ENCODE data around the gene EYA2.

EYA2 gene

GRCh38 chr20:47007826-47008655 lies 113.4 kb downstream of the EYA2 start:
- TF ChIP-seq RARB (CRISPR knock-in tag; IDR thresholded peaks at IDR 0.05): no peak
- no peak for TF ChIP-seq PATZ1 (CRISPR knock-in tag; IDR thresholded peaks at IDR 0.05; ENCODE audit: borderline replicate concordance)
- no peak for TF ChIP-seq ISL1 (CRISPR knock-in tag; IDR thresholded peaks at IDR 0.05)
- no peak for TF ChIP-seq SNAI2 (CRISPR knock-in tag; IDR thresholded peaks at IDR 0.05)
- no peak for TF ChIP-seq GLIS3 (CRISPR knock-in tag; IDR thresholded peaks at IDR 0.05)
- no peak for TF ChIP-seq ZFP30 (CRISPR knock-in tag; IDR thresholded peaks at IDR 0.05)
- no peak for TF ChIP-seq TOX (CRISPR knock-in tag; IDR thresholded peaks at IDR 0.05; ENCODE audit: borderline replicate concordance)
- TF ChIP-seq ZC3H10 (CRISPR knock-in tag; IDR thresholded peaks at IDR 0.05): no peak
- TF ChIP-seq PPARA (CRISPR knock-in tag; IDR thresholded peaks at IDR 0.05; ENCODE audit: borderline replicate concordance): no peak
- no peak for TF ChIP-seq ZFP3 (CRISPR knock-in tag; IDR thresholded peaks at IDR 0.05)
- no peak for TF ChIP-seq POU6F1 (CRISPR knock-in tag; IDR thresholded peaks at IDR 0.05; ENCODE audit: borderline replicate concordance, low read depth)
- no peak for TF ChIP-seq ARNTL (CRISPR knock-in tag; IDR thresholded peaks at IDR 0.05; ENCODE audit: borderline replicate concordance, low read depth)
- TF ChIP-seq CREB5 (CRISPR knock-in tag; IDR thresholded peaks at IDR 0.05; ENCODE audit: low read depth): no peak
- no peak for TF ChIP-seq OSR1 (CRISPR knock-in tag; IDR thresholded peaks at IDR 0.05)
- no peak for TF ChIP-seq BACH2 (CRISPR knock-in tag; IDR thresholded peaks at IDR 0.05; ENCODE audit: borderline replicate concordance)
- TF ChIP-seq CSDC2 (CRISPR knock-in tag; IDR thresholded peaks at IDR 0.05): no peak
- no peak for ATAC-seq

GRCh38 chr20:47008842-47009518 lies 114.3 kb downstream of the EYA2 start:
- ATAC-seq: no peak
- TF ChIP-seq CSRNP3 (CRISPR knock-in tag; IDR thresholded peaks at IDR 0.05) (no peak), ESRRG (CRISPR knock-in tag; IDR thresholded peaks at IDR 0.05) (no peak), CSDC2 (CRISPR knock-in tag; IDR thresholded peaks at IDR 0.05) (no peak), ZFP3 (CRISPR knock-in tag; IDR thresholded peaks at IDR 0.05) (no peak), RARB (CRISPR knock-in tag; IDR thresholded peaks at IDR 0.05) (no peak), ISL1 (CRISPR knock-in tag; IDR thresholded peaks at IDR 0.05) (no peak), TSHZ2 (CRISPR knock-in tag; IDR thresholded peaks at IDR 0.05) (no peak), ZNF70 (CRISPR knock-in tag; IDR thresholded peaks at IDR 0.05) (no peak), CREB5 (CRISPR knock-in tag; IDR thresholded peaks at IDR 0.05; ENCODE audit: low read depth) (no peak)

All from SK-N-SH treated with all-trans-retinoic acid at 6 μM for 48 hours (cell line).